Measurements from ENCODE around the gene FBLN1.

GRCh38 chr22:45582236-45582954, 79.7 kb downstream of the FBLN1 start:
- TF ChIP-seq POLR2A (IDR thresholded peaks at IDR 0.05) (no peak), CTCF (IDR thresholded peaks at IDR 0.05) (no peak), EP300 (IDR thresholded peaks at IDR 0.05) (no peak)
